ENCODE measurements around the gene PTPN1.
"Not testable (repeated sequence)": the region's sequence is repeated elsewhere in the genome, so short reads cannot be mapped to it uniquely, and the experiment has no call there.

The PTPN1 gene

DNA sequence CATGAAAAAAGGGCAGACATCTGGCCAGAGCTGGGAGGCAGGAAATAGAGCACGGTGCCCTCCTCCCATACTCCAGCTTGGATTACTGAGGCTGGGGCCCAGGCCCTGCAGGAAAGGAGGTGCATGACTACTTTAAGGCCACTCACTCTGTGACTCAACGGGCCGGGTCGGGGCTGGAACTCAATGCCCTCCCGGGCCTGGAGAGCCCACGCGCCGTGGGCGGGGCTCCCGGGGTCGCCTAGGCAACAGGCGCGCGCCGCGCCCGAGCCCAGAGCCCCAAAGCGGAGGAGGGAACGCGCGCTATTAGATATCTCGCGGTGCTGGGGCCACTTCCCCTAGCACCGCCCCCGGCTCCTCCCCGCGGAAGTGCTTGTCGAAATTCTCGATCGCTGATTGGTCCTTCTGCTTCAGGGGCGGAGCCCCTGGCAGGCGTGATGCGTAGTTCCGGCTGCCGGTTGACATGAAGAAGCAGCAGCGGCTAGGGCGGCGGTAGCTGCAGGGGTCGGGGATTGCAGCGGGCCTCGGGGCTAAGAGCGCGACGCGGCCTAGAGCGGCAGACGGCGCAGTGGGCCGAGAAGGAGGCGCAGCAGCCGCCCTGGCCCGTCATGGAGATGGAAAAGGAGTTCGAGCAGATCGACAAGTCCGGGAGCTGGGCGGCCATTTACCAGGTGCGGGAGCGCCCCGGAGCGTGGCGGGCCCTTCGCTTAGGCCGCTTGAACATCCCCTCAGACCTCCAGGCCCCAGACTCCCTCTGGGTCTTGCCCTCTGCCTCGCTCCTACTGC is at the start of gene PTPN1:
PTPN1 (plus strand) TSS at position 461 of the 783 bp plus-strand sequence; CDS start at position 606, 145 bp downstream.
- peak; percentile 89 for FAIRE-seq

DNA sequence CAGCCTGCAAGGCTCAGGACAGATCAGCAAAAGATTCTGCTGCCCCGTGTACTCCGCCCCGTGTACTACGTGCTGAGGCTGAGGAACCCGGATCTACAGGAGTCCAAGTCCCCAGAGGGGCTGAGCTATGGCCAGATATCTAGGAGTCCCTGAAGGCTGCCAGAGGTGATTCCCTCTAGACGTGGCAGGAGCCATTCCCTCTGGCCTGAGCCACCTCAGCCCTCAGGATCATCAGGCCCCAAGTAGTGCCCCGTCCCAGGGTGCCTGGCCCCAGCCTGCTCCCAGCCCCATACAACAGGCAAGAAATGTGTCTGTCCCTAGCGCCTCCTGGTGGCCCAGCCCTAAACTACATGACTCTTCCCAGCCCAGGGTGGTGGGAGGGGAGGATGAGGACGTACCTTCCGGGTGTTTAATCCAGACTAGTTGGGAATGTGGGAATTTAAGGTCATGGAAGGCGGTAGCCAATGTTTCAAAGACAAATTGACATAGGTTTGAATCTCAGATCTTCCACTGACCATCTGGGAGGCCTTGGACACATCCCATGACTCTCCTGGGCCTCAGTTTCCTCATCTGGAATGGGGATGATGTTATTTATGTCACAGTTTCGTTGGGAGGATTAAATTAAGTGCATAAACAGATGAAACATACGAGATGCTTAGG is 49.4 kb upstream of the PTPN1 start:
- no peak for FAIRE-seq
- peak; percentile 92 for DNase-seq (ENCODE audit: low spot score)

More for the DNA sequence above, at the start of gene PTPN1:
- peak; percentile 100 for DNase-seq (ENCODE audit: low spot score)

DNA sequence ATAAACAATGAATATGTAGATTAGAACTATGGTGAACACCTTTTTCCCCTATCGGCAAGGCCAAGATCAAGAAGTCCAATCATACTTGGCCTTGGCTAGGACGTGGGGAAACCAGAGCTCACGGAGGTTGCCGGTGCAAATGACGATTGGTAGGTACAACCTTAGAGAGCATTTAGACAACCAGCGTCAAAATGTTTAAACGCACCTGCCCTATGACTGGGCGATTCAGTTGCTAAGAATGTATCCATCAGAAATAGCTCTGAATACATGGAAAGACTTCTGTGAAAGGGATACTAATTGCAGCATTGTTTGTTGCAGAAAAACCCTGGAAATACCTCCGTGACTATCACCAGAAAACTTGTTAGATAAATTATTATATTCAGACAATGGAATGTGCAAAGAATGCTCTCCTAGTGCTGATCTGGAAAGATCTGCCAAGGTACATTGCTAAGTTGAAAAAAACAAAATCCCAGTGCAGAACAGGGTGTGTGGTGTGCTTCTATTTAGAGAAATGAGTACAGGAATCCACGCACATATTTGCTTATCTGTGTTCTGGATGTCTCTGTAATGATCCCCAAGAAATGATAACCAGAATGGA is 48.0 kb upstream of the PTPN1 start:
- no peak for FAIRE-seq
- no peak for DNase-seq (ENCODE audit: low spot score)

DNA sequence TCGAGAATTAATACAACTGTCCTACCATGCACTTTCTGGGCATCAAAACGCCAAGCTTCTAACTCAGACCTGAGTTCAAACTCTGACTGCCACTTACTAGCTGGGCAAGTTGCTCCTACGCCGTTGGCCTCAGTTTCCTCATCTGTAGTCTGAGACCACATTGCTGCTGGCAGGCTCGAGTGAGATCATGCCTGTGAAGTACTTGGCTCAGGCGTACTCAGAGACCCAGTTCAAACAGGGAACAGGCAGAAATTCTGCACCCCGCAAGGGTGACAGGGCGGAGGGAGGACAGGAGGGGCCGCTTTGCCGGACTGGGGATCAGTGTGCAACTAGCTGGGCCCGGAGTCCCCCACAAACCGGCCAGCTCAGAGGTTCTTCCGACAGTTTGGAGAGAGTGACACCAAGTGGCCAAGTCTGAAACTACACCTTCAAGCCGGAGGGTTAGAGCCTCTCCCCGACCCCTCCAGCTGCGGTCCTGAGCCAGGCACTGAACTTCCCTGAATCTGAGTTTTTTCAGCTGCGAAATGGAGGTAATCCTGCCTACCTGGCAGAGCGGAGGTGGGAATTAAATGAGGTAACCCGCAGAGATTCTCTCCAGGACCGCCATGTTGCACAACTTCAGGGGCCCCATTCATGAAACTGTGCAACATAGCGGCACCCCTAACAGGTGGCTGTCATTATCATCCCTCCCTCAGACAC is 46.0 kb upstream of the PTPN1 start:
- peak; percentile 62 for FAIRE-seq

GRCh38 chr20:50464725-50465650 is 45.2 kb upstream of the PTPN1 start:
- DNase-seq (ENCODE audit: low spot score) (no peak), FAIRE-seq (no peak)

More for the DNA sequence above, 46.0 kb upstream of the PTPN1 start:
- peak; percentile 73 for DNase-seq (ENCODE audit: low spot score)

- FAIRE-seq (no peak), DNase-seq (ENCODE audit: low spot score) (no peak)
Observed at GRCh38 chr20:50467174-50467573, 43.0 kb upstream of the PTPN1 start.

- peak; percentile 78 for DNase-seq (ENCODE audit: low spot score)
- FAIRE-seq = no peak
Observed at GRCh38 chr20:50467718-50468356, 42.3 kb upstream of the PTPN1 start.

DNA sequence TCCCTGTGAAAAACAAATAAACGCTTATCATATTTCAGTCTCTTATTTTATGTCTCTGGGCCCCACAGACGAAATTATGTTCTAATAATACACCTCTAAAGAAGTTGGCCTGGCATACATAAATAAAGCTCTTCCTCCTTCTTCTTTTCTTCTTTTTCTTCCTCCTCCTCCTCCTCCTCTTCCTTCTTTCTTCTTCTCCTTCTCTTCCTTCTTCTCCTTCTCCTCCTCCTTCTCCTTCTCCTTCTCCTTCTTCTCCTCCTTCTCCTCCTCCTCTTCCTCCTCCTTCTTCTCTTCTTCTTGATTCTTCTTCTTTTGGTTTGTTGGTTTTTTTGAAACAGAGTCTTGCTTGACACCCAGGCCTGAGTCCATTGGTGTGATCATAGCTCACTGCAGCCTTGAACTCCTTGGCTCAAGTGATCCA is 41.8 kb upstream of the PTPN1 start:
- DNase-seq (ENCODE audit: low spot score) (no peak), FAIRE-seq (no peak)

DNA sequence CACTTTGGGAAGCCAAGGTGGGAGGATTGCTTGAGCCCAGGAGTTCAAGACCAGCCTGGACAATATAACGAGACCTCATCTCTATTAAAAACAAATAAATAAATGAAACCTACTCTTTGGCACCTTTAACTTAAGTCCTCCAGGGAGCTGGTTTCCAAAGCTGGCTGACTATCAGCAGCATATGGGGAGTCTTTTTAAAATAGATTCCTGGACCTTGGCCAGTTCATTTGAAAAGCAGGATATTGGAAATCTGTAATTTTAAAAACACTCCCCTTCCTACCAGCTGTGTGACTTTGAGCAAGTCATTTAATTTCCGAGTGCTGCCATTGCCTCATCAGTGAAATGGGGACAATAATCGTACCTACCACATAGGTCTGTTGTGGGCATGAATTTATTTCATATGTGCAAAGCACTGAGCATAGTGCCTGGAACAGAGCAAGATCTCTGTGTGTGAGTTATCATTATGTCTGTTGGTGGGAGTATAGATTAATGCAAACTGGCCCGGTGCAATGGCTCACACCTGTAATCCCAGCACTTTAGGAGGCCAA is 40.9 kb upstream of the PTPN1 start:
- no peak for FAIRE-seq
- DNase-seq (ENCODE audit: low spot score) = no peak

- DNase-seq (ENCODE audit: low spot score) (no peak), FAIRE-seq (no peak)
Observed at GRCh38 chr20:50469796-50470195, 40.4 kb upstream of the PTPN1 start.

DNA sequence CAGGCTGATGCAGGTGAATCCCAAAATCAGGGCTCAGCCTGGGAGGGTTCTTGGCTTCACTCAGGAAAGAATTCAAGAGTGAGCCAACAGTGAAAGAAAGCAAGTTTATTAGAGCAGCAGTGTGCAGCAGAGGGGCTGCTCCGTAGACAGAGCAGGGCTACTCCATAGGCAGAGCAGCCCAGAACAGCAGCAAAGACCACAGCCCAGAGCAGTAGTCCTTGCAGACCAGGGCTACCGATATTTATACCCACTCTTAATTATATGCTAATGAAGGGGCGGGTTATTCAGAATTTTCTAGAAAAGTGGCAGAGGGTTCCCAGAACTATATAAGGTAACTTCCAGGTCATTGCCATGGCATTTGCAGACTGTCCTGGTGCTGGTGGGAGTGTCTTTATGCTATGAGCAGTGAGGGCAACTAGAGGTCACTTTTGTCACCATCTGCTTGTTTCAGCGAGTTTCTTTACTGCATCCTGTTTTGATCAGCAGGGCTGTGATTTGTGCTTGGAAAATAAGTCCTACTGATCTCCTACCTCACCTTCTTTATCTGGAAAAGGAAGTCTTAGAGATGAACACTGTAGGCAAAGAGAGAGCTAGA is 39.8 kb upstream of the PTPN1 start:
- FAIRE-seq = no peak

GRCh38 chr20:50471231-50471630 is 39.0 kb upstream of the PTPN1 start:
- no peak for FAIRE-seq
- DNase-seq (ENCODE audit: low spot score) = no peak

More for the DNA sequence above, 39.8 kb upstream of the PTPN1 start:
- DNase-seq (ENCODE audit: low spot score) = no peak

DNA sequence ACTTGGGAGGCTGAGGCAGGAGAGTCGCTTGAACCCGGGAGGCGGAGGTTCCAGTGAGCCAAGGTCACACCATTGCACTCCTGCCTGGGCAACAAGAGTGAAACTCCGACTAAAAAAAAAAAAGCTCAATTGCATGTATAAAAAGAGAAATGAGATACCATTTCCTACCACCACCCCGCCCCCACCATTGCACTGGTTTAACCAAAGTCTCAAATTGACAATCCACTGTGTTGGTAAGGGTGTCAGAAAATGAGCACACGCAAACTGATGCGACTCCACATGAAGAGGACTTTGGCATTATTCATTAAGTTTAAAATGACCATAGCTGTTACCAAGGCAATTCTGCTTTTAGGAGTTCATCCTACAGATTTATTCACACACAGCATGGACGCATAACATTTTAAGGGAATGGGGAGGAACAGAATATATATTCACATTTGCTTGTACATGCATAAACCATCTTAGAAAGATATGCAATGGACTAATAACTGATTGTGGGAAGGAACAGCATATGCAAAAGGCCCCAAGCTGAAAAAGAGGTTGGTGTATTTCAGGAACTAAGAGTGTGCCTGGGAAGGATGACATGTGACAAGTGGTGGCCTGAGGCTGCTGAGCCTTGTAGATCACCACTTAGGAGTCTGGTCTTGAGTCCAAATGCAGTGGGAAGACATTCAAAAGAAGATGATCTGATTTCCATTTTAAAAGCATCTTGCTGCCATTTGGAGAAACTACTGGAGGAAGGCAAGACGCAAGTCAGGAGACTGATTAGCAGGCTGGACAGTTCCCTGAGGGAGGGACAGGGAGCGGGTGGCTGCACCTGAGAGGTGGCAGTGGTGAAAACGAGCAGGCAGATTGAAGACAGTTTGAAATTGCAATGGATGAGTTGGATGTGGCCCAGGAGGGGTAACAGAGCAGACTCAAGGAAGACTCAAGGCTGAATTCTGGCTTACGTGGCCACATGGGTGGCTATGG is 37.2 kb upstream of the PTPN1 start:
- no peak for FAIRE-seq
- no peak for DNase-seq (ENCODE audit: low spot score)

DNA sequence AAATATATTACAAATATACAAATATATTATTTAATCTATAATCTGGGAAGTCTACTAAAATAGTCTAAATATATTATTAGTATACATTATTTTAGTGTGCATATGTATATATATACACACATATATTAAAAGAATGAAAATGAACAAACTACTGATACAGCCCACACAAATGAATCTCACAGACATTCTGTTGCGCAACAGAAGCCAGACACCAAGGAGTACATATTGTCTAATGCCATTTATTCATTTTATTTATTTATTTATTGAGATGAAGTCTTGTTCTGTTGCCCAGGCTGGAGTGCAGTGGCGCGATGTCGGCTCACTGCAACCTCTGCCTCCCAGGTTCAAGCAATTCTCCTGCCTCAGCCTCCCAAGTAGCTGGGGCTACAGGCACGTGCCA is 35.8 kb upstream of the PTPN1 start:
- FAIRE-seq; DNase-seq (ENCODE audit: low spot score): not testable (repeated sequence)

DNA sequence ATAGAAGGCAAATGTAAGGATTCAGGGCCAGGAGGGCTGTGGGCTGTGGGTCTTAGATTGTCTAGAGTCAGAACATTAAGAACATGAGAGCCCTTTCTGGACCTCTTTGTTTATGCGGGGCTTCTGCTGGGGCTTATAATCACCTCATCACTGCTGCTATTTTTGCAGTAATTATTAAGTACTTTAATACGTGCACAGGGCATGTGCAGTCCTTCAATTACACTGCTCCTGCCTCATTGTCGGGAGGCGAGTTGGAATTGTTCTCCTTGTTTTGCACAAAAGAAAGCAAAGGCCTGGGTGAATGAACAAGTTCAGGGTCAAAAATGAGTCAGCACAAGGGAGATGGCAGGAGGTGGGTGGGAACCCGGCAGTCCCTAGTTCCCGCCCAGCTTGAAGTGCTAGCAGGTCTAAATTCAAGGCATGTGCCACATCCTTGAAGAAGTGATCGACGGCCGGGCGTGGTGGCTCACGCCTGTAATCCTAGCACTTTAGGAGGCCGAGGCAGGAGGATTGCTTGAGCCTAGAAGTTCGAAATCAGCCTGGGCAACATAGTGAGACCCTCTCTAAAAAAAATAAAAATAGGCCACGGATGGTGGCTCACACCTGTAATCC is 34.4 kb upstream of the PTPN1 start:
- FAIRE-seq (no peak), DNase-seq (ENCODE audit: low spot score) (peak; percentile 66)

GRCh38 chr20:50477239-50477872 is 32.8 kb upstream of the PTPN1 start:
- DNase-seq (ENCODE audit: low spot score) = no peak
- no peak for FAIRE-seq
